Stimulated activated CD4-positive, alpha-beta T cell treated with anti-CD3 and anti-CD28 coated beads, TNF-alpha, amount 100 ng/mL, for 24 hours (primary cell): Measurements from ENCODE around the gene PTGER1.
"Not testable (repeated sequence)": the region's sequence is repeated elsewhere in the genome, so short reads cannot be mapped to it uniquely, and the experiment has no call there.

Experiments used
- DNase-seq, 3 experiments: peaks; one replicate each; pipeline ENCODE4 v3.0.0-alpha.2; 2020; ENCODE audit warnings: low read depth in 3 of 3

PTGER1 gene, protein sequence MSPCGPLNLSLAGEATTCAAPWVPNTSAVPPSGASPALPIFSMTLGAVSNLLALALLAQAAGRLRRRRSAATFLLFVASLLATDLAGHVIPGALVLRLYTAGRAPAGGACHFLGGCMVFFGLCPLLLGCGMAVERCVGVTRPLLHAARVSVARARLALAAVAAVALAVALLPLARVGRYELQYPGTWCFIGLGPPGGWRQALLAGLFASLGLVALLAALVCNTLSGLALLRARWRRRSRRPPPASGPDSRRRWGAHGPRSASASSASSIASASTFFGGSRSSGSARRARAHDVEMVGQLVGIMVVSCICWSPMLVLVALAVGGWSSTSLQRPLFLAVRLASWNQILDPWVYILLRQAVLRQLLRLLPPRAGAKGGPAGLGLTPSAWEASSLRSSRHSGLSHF

DNA sequence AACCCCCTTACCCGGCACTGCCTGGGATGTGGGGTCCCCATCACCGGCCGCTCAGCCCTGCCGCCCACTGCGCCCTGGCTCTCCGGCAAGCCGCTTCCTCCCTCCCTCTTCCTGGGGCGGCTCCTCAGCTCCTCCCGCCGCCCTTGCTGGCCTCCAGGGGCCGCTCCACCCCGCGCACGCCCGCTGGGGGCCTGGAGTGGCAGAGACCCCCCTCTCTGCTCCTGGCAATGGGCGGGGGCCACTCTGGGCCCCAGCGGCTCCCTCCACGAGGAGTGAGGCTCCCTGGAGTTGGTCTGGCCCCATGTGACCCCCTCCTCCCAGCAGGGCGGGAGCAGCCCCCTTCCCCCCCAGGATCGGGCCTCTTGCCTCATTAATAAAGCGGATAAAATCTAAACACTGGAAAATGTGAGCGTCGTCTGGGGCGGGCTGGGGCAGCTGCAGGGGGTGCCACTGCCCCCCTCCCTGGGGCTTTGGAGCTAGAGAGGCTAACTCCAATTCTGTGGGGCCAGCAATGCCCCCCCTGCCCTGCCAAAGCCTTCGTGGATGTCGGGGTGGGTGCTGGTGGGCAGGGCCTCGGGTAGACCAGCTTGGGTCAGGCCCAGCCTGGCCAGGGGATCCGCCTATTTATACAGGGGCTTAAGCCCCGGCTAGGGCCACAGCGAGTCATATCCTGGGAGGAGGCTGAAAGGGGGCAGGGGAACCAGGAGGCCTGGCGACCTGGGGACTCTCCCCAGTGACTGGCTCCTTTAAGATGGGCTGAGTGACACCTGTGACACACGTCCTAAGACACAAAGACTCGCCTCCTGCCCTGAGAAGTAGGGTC, at the start of gene PTGER1:
PTGER1 (minus strand) TSS at position 104 of the 823 bp plus-strand sequence. CDS start 1,034 bp downstream, outside the sequence.
- no peak for DNase-seq

DNA sequence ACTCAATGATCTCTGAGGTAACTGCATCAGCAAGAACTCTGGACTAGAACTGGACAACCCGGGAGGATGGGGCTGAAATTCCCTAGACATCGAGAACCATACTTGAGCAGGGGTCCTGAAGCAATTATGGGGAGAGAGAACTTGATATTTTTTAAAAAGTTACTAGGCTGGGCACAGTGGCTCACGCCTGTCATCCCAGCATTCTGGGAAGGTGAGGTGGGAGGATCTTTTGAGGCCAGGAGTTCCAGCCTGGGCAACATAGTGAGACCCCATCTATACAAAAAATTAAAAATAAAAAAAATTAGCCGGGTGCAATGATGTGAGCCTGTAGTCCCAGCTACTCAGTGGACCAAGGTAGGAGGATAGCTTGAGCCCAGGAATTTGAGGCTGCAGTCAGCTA, 45.4 kb upstream of the PTGER1 start:
- no peak for DNase-seq

DNA sequence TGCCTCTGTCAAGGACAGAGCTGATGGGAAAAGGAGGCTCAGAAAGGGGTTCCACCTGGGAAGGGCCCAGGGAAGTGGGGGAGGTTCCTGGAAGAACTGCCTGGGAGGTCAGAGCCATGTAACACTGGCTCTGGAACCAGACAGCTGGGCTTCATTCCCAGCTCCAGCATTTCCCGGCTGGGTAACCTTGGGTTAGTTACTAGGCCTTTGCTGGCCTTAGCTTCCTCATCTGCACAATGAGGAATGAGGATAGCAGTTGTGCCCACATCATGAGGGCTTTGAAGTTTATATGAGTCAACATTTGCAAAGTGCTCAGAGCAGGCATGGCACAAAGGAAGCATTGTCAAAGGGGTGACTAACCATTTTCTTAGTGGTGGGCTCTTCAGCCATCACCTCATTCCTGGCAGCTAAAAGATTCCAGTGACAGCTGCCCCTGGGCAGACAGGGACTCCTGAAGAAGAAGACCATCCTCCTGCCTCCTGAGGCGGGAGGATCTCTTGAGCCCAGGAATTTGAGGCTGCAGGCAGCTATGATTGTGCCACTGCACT, 44.8 kb upstream of the PTGER1 start:
- no peak for DNase-seq

DNA sequence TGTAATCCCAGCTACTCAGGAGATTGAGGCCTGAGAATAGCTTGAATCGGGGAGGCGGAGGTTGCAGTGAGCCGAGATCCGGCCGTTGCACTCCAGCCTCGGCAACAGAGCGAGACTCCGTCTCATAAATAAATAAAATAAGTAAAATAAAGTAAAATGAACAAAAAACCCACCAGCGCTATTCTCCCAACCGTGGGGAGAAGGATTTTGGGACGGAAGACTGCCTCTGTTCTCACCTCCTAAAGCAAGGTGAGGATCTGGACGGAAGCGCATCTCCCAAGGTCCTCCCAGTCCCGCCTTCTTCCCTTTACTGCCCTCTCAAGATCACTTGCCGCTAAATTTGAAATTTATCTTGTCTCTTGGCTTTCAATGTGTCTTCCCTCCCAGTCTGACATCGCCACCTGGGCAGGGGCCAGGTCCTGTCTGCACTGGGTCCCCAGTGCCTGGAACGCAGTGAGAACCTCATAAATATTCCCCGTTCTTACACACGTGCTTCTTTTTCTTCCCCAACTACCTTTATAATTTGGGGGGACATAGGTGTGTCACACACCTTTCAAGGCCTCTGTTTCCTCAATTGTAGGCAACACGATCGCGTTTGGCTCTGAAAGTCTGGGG, 44.2 kb upstream of the PTGER1 start:
- no peak for DNase-seq

DNA sequence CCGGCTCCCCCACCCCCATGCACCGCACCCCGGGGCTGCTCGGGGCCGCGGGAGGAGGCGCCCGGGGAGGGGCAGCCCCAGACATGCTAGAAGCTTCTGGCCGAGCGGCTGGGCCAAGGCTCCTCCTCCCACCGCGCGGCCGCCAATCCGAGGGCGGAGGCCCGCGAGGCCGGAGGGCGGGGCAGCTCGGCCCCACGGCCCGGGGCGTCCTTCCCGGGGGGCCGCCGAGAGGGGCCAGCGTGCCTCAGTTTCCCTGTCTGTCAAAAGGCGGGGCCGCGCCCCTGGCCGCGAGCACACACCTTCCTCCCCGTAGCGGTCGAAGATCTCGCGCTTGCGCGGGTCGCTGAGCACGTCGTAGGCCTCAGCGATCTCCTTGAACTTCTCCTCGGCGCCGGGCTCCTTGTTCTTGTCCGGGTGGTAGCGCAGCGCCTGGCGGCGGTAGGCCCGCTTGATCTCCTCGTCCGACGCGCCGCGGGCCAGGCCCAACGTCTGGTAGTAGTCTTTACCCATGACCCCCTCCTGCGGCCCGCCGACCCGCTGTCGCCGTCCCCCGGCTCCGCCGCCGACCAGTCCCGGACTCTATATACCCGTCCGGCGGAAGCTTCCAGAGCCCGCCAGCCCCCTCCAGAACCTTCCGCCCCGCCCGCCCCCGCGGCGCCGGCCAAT, 42.8 kb upstream of the PTGER1 start, which contains the start of gene DNAJB1:
DNAJB1 (minus strand) TSS at position 558 of the 666 bp plus-strand sequence; CDS start at position 510, 48 bp downstream.
- peak in 2 of 3 experiments; percentile 44 to 72 for DNase-seq

DNA sequence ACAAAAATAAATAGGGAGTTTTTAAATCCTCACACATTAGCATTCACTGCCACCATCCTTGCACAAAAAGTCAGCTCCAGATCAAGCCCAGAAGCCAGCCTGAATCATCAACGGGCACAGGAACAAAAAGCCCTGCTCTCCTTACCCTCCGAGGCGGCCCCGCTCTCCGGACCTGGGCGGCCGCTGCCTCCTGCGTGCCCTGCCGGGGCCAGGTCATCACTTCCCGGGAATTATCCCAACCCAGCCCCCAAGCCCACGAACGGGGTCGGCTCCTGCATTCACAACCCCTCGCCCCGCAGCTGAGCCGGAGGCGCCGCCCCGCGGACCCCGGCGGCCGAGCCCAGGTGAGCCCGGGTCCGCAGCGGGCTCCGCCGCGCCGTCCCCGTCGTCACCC, 42.3 kb upstream of the PTGER1 start:
- no peak for DNase-seq

DNA sequence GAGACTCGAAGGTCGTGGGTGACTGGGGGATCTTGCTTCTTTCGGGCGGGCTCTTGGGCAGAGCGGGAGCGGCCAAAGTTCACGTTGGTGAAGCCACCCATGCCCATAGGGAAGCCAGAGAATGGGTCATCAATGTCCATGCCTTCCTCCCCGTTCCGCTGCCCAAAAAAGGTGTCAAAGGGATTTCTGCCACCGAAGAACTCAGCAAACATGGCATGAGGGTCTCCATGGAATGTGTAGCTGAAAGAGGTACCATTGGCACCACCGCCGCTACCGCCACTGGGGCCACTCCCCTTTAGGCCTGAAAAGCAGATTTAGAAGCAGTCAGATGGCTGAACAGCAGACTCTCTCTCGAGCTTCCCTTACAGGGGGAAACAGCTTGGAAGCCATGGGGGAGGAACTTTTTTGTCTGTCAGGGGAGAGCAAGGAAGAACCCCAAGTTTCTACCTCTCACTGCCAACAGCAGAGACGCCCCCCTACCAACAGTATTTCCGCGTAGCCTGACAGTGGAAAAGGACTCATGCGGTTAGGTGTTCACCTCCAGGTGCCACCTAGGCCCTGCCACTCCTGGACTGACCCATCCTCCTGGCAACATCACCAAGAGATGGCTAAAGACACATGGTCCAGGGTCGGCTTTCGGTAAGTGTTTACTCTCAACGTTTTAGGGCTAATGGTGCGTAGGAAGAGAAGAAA, 41.7 kb upstream of the PTGER1 start:
- DNase-seq, result no peak

DNA sequence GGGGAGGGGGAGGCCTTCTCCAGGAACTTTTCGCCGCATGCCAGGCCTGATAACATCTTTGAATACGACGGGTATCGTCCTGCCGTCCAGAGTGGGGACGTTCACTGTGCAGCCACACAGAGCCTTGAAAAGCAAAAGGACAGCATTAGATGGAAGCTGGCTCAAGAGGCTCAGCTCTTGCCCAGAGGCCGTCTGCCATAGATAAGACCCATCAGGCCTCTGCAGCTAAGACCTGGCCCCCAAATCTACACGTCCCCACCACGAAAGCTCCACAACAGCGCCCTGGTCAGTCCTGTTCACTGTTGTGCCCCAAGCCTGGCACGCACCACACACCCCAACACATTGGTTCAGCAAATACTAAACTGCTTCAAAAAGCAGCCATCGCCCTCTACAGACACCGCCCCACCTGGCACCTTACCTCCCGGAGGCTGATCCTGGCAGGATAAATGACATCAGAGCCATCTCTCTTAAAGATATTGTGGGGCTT, 40.9 kb upstream of the PTGER1 start:
- no peak for DNase-seq

DNA sequence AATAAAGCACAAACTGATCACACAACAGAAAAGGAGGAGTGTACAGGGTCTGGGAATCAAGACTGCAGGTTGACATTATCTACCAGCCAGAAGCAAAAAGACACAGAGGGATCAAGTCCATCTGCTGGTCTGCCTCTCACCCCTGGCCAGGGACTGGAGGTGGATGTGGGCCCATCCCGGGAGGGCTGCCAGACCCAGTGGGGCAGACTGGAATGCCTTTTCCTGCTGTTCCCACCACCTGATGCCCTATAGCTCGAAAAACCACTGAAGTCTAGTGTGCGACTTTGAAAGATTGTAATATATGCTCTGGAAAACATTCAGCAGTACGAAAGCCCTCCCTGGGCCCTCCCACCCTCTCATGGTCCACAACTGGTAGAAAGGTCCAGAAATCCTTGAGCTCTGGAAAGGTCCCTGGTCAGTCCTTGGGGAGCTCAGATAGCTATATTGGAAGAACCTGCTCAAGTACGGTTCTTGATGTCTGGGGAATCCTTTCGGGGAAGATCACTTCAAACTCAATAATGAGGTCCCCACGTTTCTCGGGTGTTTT, 40.4 kb upstream of the PTGER1 start:
- DNase-seq, result no peak

DNA sequence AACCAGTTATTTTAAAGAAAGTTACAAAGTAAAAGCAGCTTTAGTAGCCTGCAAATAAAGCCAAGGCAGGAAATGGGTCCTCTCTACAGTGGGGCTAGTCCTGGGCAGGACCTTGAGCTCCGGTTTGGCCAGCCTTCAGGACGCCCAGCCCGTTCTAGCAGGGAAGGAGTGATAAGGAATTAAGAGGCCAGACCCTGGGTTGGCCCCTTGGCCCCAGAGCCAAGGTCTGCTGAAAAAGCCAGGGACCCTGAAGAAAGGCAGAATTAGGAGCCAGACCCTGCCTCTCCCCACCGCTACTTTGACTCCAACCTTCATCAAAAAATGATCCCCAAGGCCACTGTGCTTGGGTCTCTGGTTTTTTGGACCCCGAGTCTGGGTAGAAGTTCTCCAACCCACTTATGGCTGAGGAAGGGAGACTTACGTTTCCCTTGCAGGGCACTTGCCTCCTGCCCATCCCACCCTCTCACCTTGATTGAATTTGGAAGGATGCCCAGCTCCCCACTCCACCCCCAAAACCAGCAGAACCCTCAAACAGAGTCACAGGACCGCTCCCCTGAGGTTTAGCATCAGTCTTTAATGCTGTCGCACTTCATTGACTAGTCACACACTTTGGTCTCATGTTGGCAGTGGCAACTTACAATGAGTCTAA, 39.2 kb upstream of the PTGER1 start:
- no peak for DNase-seq

DNA sequence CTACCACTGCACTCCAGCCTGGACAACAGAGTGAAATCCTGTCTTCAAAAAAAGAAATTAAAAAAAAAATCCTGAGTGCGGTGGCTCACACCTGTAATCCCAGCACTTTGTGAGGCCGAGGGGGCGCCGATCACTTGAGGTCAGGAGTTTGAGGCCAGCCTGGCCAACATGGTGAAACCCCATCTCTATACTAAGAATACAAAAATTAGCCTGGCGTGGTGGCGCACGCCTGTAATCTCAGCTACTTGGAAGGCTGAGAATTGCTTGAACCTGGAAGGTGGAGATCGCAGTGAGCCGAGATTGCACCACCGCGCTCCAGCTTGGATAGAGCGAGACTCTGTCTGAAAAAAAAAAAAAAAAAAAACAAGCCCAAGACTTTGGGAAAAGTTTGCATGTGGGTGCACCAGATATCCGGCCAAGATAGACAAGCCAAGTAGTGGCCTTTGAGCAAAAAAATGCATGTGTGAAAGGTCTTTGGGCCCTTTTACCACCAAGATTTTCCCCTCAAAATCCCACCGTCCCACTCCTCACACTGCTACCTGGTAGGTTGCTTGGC, 37.3 kb upstream of the PTGER1 start:
- no peak for DNase-seq

DNA sequence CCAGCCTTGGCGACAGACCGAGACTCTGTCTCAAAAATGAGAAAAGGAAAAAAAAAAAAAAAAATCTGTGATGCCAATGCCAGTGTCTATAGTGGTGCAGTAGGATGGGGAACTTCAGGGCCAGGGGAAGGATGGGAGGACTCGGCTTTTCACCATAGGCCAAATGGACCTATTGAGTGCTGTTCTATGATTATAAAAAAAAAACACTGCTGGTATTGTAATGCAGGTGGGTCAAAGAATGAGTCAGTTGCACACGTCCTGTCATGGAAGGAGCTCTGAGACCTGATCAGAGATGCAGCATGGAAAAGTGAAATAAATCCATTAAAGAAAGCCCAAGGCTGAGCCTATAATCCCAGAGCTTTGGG, 36.1 kb upstream of the PTGER1 start:
- no peak for DNase-seq

DNA sequence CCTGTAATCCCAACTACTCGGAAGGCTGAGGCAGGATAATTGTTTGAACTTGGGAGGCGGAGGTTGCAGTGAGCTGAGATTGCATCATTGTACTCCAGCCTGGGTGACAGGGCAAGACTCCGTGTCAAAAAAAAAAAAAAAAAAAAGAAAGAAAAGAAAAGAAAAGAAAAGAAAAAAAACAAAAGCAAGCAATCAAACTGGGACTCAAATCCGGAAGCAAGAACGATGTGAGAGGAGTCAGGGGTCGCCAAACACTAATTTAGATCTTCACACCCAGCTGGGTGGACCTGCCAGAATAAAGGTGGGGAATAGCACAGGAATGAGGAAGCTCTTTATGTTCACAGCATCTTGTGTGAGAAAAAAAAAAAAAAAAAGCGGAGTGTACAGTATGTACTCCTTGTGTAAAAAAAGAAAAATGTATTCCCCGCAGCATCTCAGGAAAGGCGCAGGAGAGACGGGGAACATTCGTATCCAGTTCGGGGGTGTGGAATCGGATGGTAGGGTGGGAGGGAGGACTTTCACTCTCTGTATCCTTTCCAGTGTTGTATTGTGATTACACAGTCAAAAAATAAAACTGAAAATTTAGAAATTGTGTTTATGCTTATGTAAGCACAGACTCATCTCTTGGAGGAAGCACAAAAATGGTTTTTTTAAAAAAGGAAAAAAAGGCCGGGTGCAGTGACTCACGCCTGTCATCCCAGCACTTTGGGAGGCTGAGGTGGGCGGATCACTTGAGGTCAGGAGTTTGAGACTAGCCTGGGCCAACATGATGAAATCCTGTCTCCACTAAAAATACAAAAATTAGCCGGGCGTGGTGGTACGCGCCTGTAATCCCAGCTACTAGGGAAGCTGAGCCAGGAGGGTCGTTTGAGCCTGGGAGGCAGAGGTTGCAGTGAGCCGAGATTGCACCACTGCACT, 35.4 kb upstream of the PTGER1 start:
- no peak for DNase-seq

DNA sequence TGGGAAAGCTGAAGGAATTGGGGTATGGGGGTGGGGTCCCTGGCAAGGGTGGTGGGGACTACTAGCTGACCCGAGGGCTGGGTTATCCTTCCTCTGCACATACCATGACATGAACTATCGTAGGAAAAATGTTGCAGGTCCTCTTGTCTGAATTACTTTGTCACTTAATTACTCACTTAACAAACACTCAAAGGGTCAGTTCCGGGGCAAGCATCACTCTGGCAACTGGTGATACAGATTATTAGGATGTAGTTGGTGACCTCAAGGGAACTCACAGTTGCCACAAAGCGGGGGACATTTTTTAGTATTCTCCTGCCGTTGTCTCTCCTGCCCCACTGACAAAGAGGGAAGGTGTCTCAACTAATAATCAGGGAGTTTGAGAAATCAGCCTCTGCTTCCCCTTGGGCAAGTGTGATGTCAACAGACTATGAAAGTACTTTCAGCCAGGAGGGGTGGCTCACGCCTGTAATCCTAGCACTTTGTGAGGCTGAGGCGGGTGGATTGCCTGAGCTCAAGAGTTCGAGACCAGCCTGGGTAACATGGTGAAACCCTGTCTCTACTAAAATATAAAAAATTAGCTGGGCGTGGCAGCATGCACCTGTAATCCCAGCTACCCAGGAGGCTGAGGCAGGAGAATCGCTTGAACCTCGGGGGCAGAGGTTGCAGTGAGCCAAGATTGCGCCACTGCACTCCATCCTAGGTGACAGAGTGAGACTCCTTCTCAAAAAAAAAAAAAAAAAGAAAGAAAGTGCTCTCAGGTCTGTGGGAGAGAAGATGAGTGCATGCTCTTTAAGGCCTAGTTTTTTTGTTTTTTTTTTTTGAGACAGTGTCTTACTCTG, 32.8 kb upstream of the PTGER1 start:
- DNase-seq, result no peak

DNA sequence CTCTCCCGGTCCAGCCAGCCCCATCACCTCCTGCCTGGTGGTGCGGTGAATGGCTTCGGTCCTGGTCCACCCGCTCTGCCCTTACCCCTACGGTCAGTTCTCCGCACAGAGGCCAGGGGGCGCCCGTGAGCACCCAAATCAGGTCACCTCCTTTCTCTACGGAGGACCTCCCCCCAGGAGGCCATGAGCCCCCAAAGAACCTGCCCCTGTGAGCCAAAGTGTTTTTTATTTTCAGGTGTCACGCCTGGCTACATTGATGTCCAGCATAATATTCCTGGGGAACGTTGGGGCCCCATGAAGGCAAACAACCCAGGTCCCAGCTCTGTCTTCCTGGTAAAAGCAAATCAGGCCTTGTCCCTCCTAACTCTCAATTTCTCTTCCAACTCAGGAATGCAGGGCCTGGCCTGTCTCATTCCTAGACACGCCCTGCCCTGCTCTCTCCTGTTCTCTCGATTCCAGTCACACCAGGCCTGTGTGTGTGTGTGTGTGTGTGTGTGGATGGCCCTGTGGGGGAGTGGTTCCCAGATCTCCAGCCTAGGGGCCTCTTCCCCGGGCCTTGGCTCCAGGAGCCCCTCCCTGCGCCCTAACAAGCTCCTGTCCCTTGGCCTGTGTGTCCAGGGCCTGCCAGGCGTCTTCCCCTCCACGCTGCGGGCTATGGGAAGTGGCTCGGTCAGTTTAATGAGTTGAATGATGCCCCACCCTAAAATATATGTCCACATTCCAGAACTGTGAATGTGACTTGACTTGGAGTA, 30.5 kb upstream of the PTGER1 start:
- DNase-seq, result peak in 1 of 3 experiments; percentile 71

DNA sequence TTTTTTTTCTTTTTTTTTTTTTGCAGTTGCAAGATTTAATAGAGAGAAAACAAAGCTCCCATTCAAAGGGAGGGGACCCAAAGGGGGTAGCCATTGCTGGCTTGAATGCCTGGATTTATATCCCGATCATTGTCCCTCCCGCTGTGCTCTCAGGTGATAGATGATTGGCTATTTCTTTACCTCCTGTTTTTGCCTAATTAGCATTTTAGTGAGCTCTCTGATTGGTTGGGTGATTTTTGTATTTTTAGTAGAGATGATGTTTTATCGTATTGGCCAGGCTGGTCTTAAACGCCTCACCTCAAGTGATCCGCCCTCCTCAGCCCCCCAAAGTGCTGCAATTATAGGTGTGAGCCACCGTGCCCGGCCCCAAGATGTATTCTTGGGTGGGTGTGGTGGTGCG, 29.4 kb upstream of the PTGER1 start:
- DNase-seq, result not testable (repeated sequence)

DNA sequence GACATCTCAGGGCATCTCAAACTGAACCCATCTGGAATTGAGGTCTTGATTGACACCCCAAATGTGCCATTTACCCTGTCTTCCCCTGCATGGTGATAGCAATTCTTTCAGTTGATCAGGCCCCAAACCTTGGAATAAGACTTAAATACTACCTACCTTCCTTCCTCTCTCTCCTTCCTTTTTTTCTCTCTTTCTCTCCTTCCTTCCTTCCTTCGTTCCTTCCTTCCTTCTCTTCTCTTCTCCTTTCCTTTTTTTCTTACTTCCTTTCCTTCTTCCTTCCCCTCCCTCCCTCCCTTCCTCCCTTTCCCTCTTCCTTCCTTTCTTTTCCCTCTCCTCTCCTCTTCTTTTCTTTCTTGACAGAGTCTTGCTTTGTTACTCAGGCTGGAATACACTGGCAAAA, 28.1 kb upstream of the PTGER1 start:
- DNase-seq, result no peak
